GM18873 (cell line): Measurements from ENCODE around the gene CEP55.
"Not testable (repeated sequence)": the region's sequence is repeated elsewhere in the genome, so short reads cannot be mapped to it uniquely, and the experiment has no call there.

Source experiments
- ATAC-seq: cut with Tn5 transposase; IDR thresholded peaks from one replicate; pipeline ENCODE4 v1.9.1; 2021; ENCODE audit warnings: mild to moderate bottlenecking, moderate library complexity, moderate number of reproducible peaks; ENCODE audit not compliant: unreplicated experiment, low FRiP score

Gene CEP55

DNA sequence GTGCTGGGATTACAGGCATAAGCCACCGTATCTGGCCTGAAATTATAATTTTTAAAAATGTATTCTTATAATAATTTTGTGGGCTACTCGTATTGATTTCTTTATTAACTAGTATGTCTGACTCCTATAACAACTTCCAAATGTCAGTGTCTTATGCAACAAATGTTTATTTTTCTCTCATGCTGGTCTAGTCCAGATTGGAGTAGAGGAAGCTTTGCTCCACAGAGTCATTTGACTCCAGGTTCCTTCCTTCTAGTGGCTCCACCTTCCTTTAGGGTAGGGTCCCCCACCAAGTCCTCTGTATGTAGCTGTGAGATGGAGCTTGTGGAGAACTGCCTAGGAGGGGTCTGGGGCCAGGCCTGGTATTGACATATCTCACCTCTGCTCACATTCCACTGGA lies 8.7 kb downstream of the CEP55 start:
- ATAC-seq = no peak

- ATAC-seq = no peak
Measured at GRCh38 chr10:93509816-93510215, 13.4 kb downstream of the CEP55 start.

GRCh38 chr10:93512565-93512964 lies 16.2 kb downstream of the CEP55 start:
- ATAC-seq = no peak

DNA sequence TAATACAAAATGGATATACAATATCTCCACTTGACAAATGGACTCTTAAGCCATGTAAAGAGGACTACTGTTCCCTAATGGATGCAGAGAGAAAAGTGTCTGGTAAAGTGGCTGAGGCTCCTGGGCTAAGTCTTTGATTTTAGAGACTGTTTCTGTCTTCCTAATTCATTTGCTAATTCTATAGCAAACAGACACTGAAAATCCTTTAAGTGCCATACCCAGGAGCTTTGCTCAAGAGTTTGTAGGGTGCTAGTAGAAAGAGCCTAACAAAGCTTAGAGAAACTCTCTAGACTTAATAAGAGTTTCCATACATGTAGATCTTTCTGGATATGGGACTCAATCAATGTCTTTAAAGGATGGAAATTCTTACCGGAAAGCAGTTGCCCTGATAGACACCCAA lies 16.7 kb downstream of the CEP55 start:
- ATAC-seq = no peak

DNA sequence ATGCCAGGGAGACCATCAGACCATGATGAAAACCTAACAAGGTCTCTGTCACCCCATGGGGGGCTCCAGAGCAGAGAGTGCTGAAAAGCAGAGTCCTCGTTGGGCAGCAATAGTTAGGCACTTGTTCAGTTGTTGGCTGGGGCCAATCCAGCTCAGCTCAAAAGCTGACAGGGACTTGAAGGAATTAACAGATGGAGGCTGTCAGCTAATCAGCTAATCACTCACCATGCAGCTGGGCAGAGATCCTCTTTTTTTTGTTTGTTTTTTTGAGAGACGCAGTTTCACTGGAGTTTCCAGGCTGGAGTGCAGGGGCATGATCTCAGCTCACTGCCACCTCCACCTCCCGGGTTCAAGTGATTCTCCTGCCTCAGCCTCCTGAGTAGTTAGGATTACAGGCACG lies 18.1 kb downstream of the CEP55 start:
- no peak for ATAC-seq

- ATAC-seq = no peak
Measured at GRCh38 chr10:93515071-93516005, 18.9 kb downstream of the CEP55 start.

GRCh38 chr10:93516006-93516380 lies 19.6 kb downstream of the CEP55 start:
- no peak for ATAC-seq

DNA sequence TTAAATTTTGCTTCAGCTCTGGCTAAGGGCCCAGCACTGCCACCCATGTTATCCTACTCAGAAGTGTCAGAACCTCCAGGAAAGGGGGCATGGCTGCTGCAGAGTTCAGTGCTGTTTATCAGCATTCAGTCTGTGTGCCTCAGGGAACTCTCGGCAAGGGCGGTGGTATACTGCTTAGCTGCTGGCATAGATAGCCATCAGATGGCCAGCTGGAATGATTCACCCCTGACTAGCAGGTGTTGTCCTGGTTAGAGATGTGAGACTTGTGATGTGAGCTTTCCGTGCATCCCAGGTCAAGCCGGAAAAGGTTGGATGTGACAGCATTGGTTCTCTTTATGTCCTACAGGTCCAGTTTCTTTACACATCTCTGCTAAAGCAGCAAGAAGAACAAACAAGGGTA lies 22.1 kb downstream of the CEP55 start:
- ATAC-seq = no peak

GRCh38 chr10:93535293-93535692 lies 38.9 kb downstream of the CEP55 start:
- ATAC-seq = no peak

- ATAC-seq = not testable (repeated sequence)
Measured at GRCh38 chr10:93540871-93541270, 44.5 kb downstream of the CEP55 start.

GRCh38 chr10:93541402-93542357 lies 45.3 kb downstream of the CEP55 start:
- ATAC-seq = no peak

- ATAC-seq = no peak
Measured at GRCh38 chr10:93542358-93542791, 46.0 kb downstream of the CEP55 start.

DNA sequence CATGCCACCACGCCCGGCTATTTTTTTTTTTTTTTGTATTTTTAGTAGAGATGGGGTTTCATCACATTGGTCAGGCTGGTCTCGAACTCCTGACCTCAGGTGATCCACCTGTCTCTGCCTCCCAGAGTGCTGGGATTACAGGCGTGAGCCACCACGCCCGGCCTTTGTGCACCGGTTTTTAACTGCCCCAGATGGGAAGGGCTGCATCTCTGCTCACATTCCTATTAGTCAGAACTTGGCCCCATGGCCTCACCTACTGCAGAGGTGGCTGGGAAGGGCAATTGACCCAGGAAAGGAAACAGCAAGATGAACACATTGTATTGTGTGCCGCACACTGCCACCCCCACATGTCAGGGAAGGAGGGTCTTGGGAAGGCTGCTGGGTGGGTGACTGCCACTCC lies 50.6 kb downstream of the CEP55 start:
- not testable (repeated sequence) for ATAC-seq

- no peak for ATAC-seq
Measured at GRCh38 chr10:93547522-93547921, 51.1 kb downstream of the CEP55 start.

DNA sequence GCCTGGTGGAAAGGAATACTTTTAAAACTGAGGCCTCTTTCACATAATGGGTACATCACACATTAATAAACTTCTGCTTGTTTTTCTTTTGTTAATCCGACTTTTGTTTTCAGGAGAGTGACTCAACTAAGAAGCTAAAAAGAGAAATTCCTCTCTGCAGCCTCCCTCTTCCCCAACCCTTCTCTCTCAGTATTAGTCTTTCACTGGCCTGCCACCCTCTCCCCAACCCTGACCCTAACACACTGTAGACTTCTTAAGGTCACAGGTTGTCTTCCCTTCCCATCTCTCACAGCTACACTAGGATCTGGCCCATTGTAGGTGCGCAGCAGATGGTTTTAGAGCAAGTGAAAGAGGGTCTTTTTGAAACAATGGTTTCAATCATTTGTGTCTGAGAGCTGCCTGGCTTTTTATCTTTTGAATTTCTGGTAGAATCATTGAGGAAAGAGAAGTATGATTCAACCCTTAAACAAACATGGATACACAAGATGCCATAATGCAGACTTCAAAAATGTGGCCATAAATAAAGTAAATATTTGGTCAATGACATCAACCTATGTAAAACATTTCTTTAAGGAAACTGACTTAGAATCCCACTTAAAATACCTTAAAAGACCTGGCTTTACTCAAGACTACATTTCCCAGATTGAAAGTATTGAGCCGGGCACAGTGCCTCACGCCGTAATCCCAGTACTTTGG lies 52.1 kb downstream of the CEP55 start:
- no peak for ATAC-seq

- ATAC-seq = no peak
Measured at GRCh38 chr10:93550606-93551005, 54.2 kb downstream of the CEP55 start.

DNA sequence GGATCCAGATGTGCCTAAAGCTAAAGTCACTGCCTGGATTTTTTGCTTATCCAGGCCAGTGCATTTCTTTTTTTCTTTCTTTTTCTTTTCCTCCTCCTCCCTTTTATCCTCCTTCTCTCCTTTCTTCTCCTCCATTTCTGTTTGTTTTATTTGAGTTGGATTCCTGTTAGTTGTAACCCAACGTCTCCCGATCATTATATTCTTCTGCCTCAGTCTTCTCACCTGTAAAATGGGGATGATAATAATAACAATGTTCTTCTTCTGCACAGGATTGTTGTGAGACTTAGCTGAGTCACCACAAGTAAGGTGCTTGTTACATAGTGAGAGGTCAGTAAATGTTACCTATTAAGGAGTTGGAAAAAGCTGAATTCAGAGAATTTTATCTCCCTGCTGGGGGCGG lies 56.4 kb downstream of the CEP55 start:
- ATAC-seq = no peak

GRCh38 chr10:93553482-93554315 lies 57.3 kb downstream of the CEP55 start:
- no peak for ATAC-seq

DNA sequence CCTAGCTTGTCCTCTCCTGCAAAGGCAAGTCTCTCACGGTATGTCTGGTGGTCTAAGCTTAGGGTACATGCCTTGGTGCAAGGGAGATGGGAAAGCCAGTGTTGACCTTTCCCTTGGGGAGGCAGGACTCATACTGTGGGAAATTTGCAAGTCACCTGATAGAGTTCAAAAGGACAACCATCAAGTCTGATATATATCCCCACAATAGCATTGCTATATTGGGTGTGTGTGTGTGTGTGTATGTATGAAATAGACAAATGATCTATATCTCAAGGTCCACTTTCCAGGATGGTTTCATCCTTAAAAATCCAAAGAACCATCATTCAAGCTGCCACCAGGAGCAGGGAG lies 57.9 kb downstream of the CEP55 start:
- ATAC-seq = no peak
